Activated B cell treated with CpG ODN at 0.5 μM for 24 hours (primary cell): Measurements from ENCODE around the gene EXD3. TPM values are rescaled to one million over a fixed set of nuclear protein-coding genes. Genes with fewer than 3 reads are reported as not detected.

Experiments used
- ATAC-seq: fragments of 200-7000 bp; cut with Tn5 transposase; one replicate; pipeline ENCODE4 v1.10.0; 2021; ENCODE audit warnings: low read depth, mild to moderate bottlenecking, moderate library complexity
- CTCF ChIA-PET: fragments of 350-600 bp; sonication (Branson Sonifier 250); formaldehyde crosslinking; loops from one replicate; lab custom pipeline; 2021; ENCODE audit warnings: antibody characterized with exemption; lab: Charles Lee
- POLR2A ChIA-PET: fragments of 350-600 bp; sonication (Branson Sonifier 250); formaldehyde crosslinking; loops from one replicate; lab custom pipeline; 2021; ENCODE audit warnings: antibody characterized with exemption; lab: Charles Lee
- DNase-seq: peaks from one replicate; pipeline ENCODE4 v3.0.0; 2022
- H3K27ac Mint-ChIP-seq: one replicate; pipeline ENCODE4 v1.8.0; 2020; ENCODE audit warnings: mixed read lengths
- H3K27me3 Mint-ChIP-seq: one replicate; pipeline ENCODE4 v1.8.0; 2021; ENCODE audit warnings: mixed read lengths
- H3K36me3 Mint-ChIP-seq: one replicate; pipeline ENCODE4 v1.8.0; 2021; ENCODE audit warnings: low read depth, mixed read lengths
- H3K4me1 Mint-ChIP-seq: one replicate; pipeline ENCODE4 v1.8.0; 2021; ENCODE audit warnings: mixed read lengths
- H3K4me3 Mint-ChIP-seq: one replicate; pipeline ENCODE4 v1.8.0; 2020; ENCODE audit warnings: mild to moderate bottlenecking, mixed read lengths
- H3K9me3 Mint-ChIP-seq: one replicate; pipeline ENCODE4 v1.8.0; 2020; ENCODE audit warnings: mixed read lengths
- intact Hi-C: fragments of 100-400 bp; cut with micrococcal nuclease; formaldehyde crosslinking; loops from one replicate; pipeline ENCODE4 v1.15.1; 2024
- total RNA-seq: library from RNA; stranded (reverse); gene quantifications from 2 replicates; pipeline ENCODE4 v1.2.3, GENCODE V29; 2022
- TF ChIP-seq, protein P1 (sequence below): fragments of 200-600 bp; IDR thresholded peaks from one replicate; pipeline ENCODE4 v1.8.0; 2022; ENCODE audit warnings: antibody characterized with exemption, mild to moderate bottlenecking

Gene EXD3
- total RNA-seq, 1 donor from 2014 or later, result 12.8 TPM

DNA sequence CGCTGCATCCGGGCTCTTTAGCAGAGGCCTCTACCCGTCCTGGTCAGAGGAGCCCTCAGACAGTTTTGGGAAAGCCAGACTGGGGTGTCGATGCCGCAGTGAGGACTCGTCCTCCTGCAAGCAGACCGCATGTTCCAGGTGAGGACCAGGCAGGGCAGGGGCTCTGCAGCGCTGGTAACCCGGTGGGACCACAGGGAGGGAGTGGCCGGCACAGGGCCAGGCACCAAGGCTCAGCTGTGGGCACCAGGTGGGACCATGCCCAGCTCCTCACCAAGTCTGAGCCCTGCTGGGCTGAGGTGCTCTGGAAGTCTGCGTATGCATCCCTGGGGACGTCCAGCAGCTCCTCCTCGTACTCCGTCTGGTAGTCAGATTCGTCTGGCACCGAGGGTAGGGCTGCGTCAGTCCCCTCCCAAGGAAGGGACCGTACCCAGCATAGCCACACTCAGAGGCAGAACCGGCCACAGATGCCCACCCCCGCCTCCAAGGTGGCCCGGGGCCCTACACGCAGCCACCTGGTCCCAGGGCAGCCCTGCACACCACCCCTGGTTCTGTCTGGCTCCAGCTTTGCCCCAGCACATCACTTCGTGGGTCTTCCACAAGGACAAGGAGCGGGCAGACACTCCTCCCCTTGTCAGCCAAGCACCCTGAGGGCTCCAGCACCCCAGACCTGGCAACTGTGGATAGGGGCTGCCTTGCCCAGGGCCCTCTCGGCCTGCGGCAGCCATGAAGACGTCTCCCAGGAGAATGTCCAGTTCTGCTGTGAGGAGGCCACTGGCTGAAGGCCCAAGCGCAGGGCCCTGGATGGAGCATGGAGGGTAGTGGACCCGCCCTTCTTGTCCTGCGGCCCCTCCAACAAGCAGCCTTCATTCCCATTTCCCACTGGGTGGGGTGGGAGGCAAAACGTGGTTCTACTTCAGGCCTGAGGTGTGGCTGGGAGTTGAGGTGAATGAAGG is 37.7 kb upstream of the EXD3 start:
- ChIA-PET CTCF (no interaction called here), POLR2A (no interaction called here)
- H3K4me1 Mint-ChIP-seq, result peaks cover 16% of the 10 kb centered on the region
- no peak overlapping the region for H3K27ac Mint-ChIP-seq
- H3K4me3 Mint-ChIP-seq, result no peak overlapping the region
- no peaks in the 10 kb centered on the region for H3K27me3 Mint-ChIP-seq
- H3K9me3 Mint-ChIP-seq, result no peaks in the 10 kb centered on the region
- H3K36me3 Mint-ChIP-seq, result peaks cover 7% of the 10 kb centered on the region
- ATAC-seq, result no peak
- DNase-seq, result no peak
- TF ChIP-seq, protein P1, sequence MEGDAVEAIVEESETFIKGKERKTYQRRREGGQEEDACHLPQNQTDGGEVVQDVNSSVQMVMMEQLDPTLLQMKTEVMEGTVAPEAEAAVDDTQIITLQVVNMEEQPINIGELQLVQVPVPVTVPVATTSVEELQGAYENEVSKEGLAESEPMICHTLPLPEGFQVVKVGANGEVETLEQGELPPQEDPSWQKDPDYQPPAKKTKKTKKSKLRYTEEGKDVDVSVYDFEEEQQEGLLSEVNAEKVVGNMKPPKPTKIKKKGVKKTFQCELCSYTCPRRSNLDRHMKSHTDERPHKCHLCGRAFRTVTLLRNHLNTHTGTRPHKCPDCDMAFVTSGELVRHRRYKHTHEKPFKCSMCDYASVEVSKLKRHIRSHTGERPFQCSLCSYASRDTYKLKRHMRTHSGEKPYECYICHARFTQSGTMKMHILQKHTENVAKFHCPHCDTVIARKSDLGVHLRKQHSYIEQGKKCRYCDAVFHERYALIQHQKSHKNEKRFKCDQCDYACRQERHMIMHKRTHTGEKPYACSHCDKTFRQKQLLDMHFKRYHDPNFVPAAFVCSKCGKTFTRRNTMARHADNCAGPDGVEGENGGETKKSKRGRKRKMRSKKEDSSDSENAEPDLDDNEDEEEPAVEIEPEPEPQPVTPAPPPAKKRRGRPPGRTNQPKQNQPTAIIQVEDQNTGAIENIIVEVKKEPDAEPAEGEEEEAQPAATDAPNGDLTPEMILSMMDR, result no peak
- intact Hi-C loops, result no loop called here

DNA sequence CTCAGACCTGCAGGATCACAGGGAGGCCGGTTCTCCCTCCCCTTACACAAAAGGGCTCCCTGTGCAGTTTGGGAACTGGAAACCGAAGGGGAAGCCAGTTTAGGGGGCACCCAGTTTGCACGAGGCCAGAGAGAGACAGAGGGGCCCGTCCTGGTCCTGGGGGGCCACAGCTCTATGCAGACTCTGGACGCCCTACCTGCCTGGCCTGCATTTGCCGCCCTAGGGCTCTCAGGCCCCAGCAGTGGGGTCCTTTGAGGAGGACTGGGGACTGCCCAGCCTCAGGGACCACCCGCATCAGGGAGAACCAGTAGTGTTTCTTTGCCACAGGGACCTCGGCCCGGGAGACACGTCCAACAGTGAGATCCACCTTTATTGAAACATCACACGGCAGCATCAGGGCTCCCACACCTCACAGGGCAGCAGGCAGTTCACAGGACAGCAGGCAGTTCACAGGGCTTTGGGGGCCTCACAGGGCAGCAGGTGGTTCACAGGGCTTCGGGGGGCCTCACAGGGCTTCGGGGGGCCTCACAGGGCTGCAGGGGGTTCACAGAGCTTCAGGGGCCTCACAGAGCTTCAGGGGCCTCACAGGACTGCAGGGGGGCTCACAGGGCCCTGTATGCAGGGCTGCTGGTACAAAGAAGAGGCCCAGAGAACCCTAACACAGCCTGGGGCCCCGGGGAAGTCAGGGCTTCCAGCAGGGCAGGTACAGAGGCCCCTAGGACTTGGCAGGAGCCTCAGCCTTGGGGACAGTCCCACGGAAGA is 36.8 kb upstream of the EXD3 start:
- H3K4me1 Mint-ChIP-seq, result peaks cover 19% of the 10 kb centered on the region
- DNase-seq, result peak; percentile 17
- intact Hi-C loops, result loop anchor here (2.0 kb wide), 2 partner anchors 145 to 669 kb away; partner anchors contain the start of genes ARRDC1 and TMEM141
- TF ChIP-seq, protein P1, result no peak
- CTCF ChIA-PET, result interaction anchor here (1.0 kb wide), 1 partner anchor 75 kb away, joined by 3 read pairs; no protein-coding TSS in a partner anchor
- H3K9me3 Mint-ChIP-seq, result no peaks in the 10 kb centered on the region
- peak overlapping the region; percentile 46 for H3K27ac Mint-ChIP-seq
- peak overlapping the region; percentile 73 for H3K4me3 Mint-ChIP-seq
- no peaks in the 10 kb centered on the region for H3K27me3 Mint-ChIP-seq
- H3K36me3 Mint-ChIP-seq, result peaks cover 7% of the 10 kb centered on the region
- no peak for ATAC-seq
- POLR2A ChIA-PET, result interaction anchor here (1.0 to 1.3 kb wide), 2 partner anchors 13 to 37 kb away, joined by 4 to 9 read pairs; partner anchors contain the start of genes EXD3 and NOXA1

DNA sequence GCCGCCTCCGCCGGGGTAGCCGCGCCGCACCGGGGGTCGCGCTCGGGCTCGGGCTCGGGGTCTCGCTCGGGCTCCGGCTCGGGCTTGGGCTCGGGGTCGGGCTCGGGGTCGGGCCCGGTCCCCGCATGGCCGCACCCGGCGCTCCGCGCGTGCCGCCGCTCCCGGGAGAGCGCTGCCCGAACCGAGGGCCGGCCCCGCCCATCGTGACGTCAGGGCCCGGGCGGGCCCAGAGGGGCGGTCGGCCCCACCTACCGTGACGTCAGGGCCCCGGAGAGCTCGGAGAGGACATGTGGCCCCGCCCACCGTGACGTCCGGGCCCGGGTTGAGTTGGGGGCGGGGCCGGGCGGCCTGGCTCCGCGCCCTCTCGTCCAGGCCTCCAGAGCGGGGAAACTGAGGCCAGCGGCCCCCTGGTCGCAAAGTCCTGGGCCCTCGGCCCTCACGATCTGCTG is 36.2 kb upstream of the EXD3 start, which contains the start of gene NSMF:
Gene NSMF (minus strand): TSS at position 183 of the 449 bp plus-strand sequence. CDS start 232 bp downstream, outside the sequence.
- H3K36me3 Mint-ChIP-seq, result peaks cover 7% of the 10 kb centered on the region
- TF ChIP-seq, protein P1, result no peak
- H3K4me1 Mint-ChIP-seq, result peaks cover 25% of the 10 kb centered on the region
- CTCF ChIA-PET, result interaction anchor here (1.0 kb wide), 1 partner anchor 76 kb away, joined by 3 read pairs; no protein-coding TSS in a partner anchor
- intact Hi-C loops, result loop anchor here (2.0 kb wide), 2 partner anchors 146 to 668 kb away; partner anchors contain the start of genes ARRDC1 and TMEM141
- peak within 1 kb of the TSS; percentile 73 for H3K4me3 Mint-ChIP-seq
- peak within 1 kb of the TSS; percentile 46 for H3K27ac Mint-ChIP-seq
- ATAC-seq, result peak; percentile 76
- H3K27me3 Mint-ChIP-seq, result no peaks in the 10 kb centered on the region
- POLR2A ChIA-PET, result interaction anchor here (1.0 to 1.3 kb wide), 2 partner anchors 13 to 36 kb away, joined by 4 to 9 read pairs; partner anchors contain the start of genes EXD3 and NOXA1
- DNase-seq, result peak; percentile 98
- no peaks in the 10 kb centered on the region for H3K9me3 Mint-ChIP-seq

DNA sequence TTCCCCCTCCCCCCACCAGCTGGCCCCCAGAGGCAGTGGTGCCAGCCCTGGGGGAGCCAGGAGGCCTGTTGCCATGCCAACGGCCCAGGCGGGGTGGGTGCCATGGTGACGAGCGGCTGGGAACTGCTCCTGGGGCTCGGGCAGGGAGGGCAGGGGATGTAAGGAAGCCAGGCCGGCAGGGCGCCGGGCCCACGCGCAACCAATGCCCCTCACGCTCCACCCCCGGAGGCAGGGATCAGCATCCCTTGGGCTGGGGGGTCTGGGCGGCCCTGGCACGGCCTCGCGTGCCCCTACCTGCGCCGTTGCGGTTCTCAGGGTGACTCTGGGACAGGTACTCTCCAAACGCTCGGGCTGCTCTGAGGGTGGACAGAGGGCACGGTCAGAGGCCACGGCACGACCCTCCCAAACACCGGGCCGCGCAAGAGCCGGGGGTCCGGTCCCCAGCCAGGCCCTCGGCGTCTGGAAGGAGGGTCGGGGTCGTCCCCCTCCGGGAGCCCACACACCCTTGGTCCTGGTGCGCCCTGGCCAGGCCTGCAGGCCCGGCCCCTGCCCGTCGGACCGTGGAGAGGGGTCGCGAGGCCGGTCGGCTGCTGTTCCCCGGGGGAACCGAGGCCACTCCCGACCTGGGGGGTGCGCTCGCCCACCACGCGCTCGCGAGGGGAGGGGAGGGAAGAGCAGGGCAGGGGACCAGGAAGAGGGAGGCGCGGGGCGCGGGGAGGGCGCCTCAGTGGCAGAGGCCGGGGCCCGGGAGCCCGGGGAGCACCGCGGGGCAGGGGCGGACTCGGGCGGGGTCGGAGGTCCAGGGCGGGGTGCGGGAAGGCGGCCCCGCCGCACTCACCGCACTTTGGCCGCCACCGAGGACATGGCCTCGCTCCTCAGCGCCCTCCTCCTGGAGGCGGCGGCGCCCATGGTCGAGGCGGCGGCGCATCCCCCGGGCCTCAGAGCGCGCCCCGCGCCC is 35.5 kb upstream of the EXD3 start:
- TF ChIP-seq, protein P1, result no peak
- Mint-ChIP-seq H3K9me3 (no peaks in the 10 kb centered on the region), H3K4me1 (peaks cover 30% of the 10 kb centered on the region), H3K4me3 (peak overlapping the region; percentile 57), H3K27me3 (no peaks in the 10 kb centered on the region), H3K36me3 (peaks cover 7% of the 10 kb centered on the region), H3K27ac (no peak overlapping the region)
- CTCF ChIA-PET, result interaction anchor here (1.0 kb wide), 1 partner anchor 77 kb away, joined by 3 read pairs; no protein-coding TSS in a partner anchor
- DNase-seq (no peak), ATAC-seq (peak; percentile 7)
- intact Hi-C loops, result loop anchor here (2.0 kb wide), 2 partner anchors 146 to 668 kb away; partner anchors contain the start of genes ARRDC1 and TMEM141
- POLR2A ChIA-PET, result interaction anchor here (1.0 to 1.3 kb wide), 2 partner anchors 12 to 36 kb away, joined by 4 to 9 read pairs; partner anchors contain the start of genes EXD3 and NOXA1
